Spleen (tissue), 11 donors: ENCODE results near the gene DNHD1. TPM values are rescaled to one million over a fixed set of nuclear protein-coding genes. Genes with fewer than 3 reads are reported as not detected.

ENCODE experiments used
- DNase-seq: peaks from one replicate; pipeline ENCODE4 v3.0.0-alpha.2; 2020
- H3K27ac ChIP-seq, 8 donors: fragments of 200-600 bp; sonication (generic) in 7 of 8; 1 replicate in 4 of 8; 2 replicates in 4 of 8; pipeline versions ENCODE4 v1.5.0 to v1.8.0; 2016 to 2021; ENCODE audit warnings: inconsistent platforms in 4 of 8, mild to moderate bottlenecking in 4 of 8, moderate library complexity in 1 of 8
- H3K27me3 ChIP-seq, 7 donors: fragments of 200-600 bp; sonication (generic) in 6 of 7; replicated peaks in 1 of 7; 1 replicate in 4 of 7; 2 replicates in 3 of 7; pipeline versions ENCODE4 v1.5.0 to v1.8.0; 2016 to 2021; ENCODE audit warnings: inconsistent platforms in 3 of 7, mild to moderate bottlenecking in 1 of 7
- H3K36me3 ChIP-seq, 6 donors: fragments of 200-600 bp; sonication (generic) in 5 of 6; 1 replicate in 4 of 6; 2 replicates in 2 of 6; pipeline versions ENCODE4 v1.5.0 to v1.8.0; 2016 to 2021; ENCODE audit warnings: inconsistent platforms in 2 of 6
- H3K4me1 ChIP-seq, 6 donors: fragments of 200-600 bp; sonication (generic) in 5 of 6; 1 replicate in 3 of 6; 2 replicates in 3 of 6; pipeline versions ENCODE4 v1.5.0 to v1.8.0; 2016 to 2021; ENCODE audit warnings: inconsistent platforms in 3 of 6
- H3K4me3 ChIP-seq, 8 donors: fragments of 200-600 bp; sonication (generic) in 7 of 8; 1 replicate in 4 of 8; 2 replicates in 4 of 8; pipeline versions ENCODE4 v1.5.0 to v1.8.0; 2016 to 2021; ENCODE audit warnings: inconsistent platforms in 4 of 8, mild to moderate bottlenecking in 4 of 8, moderate library complexity in 2 of 8
- H3K9me3 ChIP-seq, 8 donors: fragments of 200-600 bp; sonication (generic) in 7 of 8; 1 replicate in 4 of 8; 2 replicates in 4 of 8; pipeline versions ENCODE4 v1.5.0 to v1.8.0; 2016 to 2021; ENCODE audit warnings: inconsistent platforms in 4 of 8
- CTCF ChIP-seq, 11 experiments: fragments of 200-600 bp in 7 of 11; fragments of 450-650 bp in 4 of 11; sonication (generic) in 4 of 11; IDR thresholded peaks in 8 of 11; conservative IDR thresholded peaks in 3 of 11; 1 replicate in 7 of 11; 2 replicates in 4 of 11; pipeline versions ENCODE4 v1.4.0 to v1.8.0; 2016 to 2021; ENCODE audit warnings: antibody characterized with exemption in 11 of 11, inconsistent platforms in 4 of 11, mild to moderate bottlenecking in 1 of 11
- POLR2A ChIP-seq, 3 donors: fragments of 450-650 bp; IDR thresholded peaks; one replicate each; pipeline ENCODE4 v1.5.1; 2017; ENCODE audit warnings: antibody characterized with exemption in 3 of 3, mild to moderate bottlenecking in 1 of 3
- POLR2AphosphoS5 ChIP-seq, 3 donors: sonication (generic); formaldehyde crosslinking; IDR thresholded peaks; one replicate each; pipeline ENCODE4 v1.5.1; 2017; ENCODE audit warnings: antibody characterized with exemption in 3 of 3
- WGBS, 5 donors: extraction: QIAGEN DNeasy Blood & Tissue Kit in 3 of 5; methylation state at CpG; one replicate each; pipeline versions ENCODE4 v1.1.5 to v1.1.7; 2013 to 2018; 5-methylcytosine and 5-hydroxymethylcytosine counted together
- intact Hi-C: fragments of 100-400 bp; cut with DNase I; formaldehyde crosslinking; loops from one replicate; pipeline ENCODE4 v1.15.0; 2023; ENCODE audit warnings: low total_unique reads
- polyA plus RNA-seq, 3 donors: library from polyadenylated mRNA; stranded (reverse); fragments of 200-250 nt; gene quantifications; one replicate each; pipeline ENCODE4 v1.2.1, GENCODE V29; 2013
- total RNA-seq, 7 donors: library from RNA; depleted of rRNA in 3 of 7; stranded (reverse); fragments of >200 nt in 3 of 7; fragmentation: NEBNext Ultra II Directional in 4 of 7; extraction: Animal tissue kit (Norgen Biotek cat#: 25700) in 4 of 7; gene quantifications; one replicate each; pipeline versions ENCODE4 v1.1.0 to v1.2.1, GENCODE V29; 2016 to 2021
- donor health status: healthy with polysubstance abuse.
- donor health status: DM: no; HTN: no; CAD: no; lungs with moderate emphysema.
- donor health status: DM: no; HTN: no; CAD: no.
- donor health status: Bipolar disorder and iron deficiency.
- donor health status: healthy.
- donor health status: DM: no; HTN: no; CAD: no.
- donor health status: DM: yes; HTN: yes; CAD: no.

Gene DNHD1
- total and polyA plus RNA-seq, 10 donors = 6.0 to 40.7 (median 25.8) TPM

- H3K27me3 ChIP-seq = no peaks in the 10 kb centered on the region
- no peak for DNase-seq
- H3K36me3 ChIP-seq = peaks cover 0 to 35% (median 25%) of the 10 kb centered on the region in 6 donors
- intact Hi-C loops = no loop called here
- TF ChIP-seq CTCF (IDR thresholded peaks at IDR 0.05 in 8 of 11, conservative IDR thresholded peaks at IDR 0.05 in 3 of 11) (no peak), POLR2A (IDR thresholded peaks at IDR 0.05) (no peak), POLR2AphosphoS5 (IDR thresholded peaks at IDR 0.05) (no peak)
- peaks cover 8 to 45% (median 33%) of the 10 kb centered on the region in 6 donors for H3K4me1 ChIP-seq
- H3K4me3 ChIP-seq = peak overlapping the region in 1 of 8 donors; percentile 90
- H3K9me3 ChIP-seq = no peaks in the 10 kb centered on the region
- WGBS, 5 donors = 59 to 84% (median 77%) methylated on average over 3 of the region's 3 CpGs
- peak overlapping the region; percentile 1 to 93 (median 89) for H3K27ac ChIP-seq
These were observed 22.1 kb upstream of the DNHD1 start for GRCh38 chr11:6474806-6475500.

- WGBS, 5 donors = 89 to 92% (median 91%) methylated on average over 5 of the region's 5 CpGs
- no peaks in the 10 kb centered on the region for H3K9me3 ChIP-seq
- H3K4me1 ChIP-seq = peaks cover 15 to 53% (median 41%) of the 10 kb centered on the region in 6 donors
- H3K27me3 ChIP-seq = no peaks in the 10 kb centered on the region
- TF ChIP-seq POLR2AphosphoS5 (IDR thresholded peaks at IDR 0.05) (peak in 1 of 3 donors; percentile 12), CTCF (IDR thresholded peaks at IDR 0.05 in 8 of 11, conservative IDR thresholded peaks at IDR 0.05 in 3 of 11) (no peak)
- intact Hi-C loops = no loop called here
- peak overlapping the region in 1 of 8 donors; percentile 16 for H3K27ac ChIP-seq
- peaks cover 0 to 35% (median 25%) of the 10 kb centered on the region in 6 donors for H3K36me3 ChIP-seq
- no peak overlapping the region for H3K4me3 ChIP-seq
- DNase-seq = no peak
These were observed 21.1 kb upstream of the DNHD1 start for GRCh38 chr11:6475936-6476335.

GRCh38 chr11:6476571-6476970 lies 20.5 kb upstream of the DNHD1 start:
- Histone ChIP-seq H3K27me3 (no peaks in the 10 kb centered on the region), H3K9me3 (no peaks in the 10 kb centered on the region), H3K4me3 (no peak overlapping the region), H3K36me3 (peaks cover 0 to 35% (median 25%) of the 10 kb centered on the region in 6 donors), H3K27ac (no peak overlapping the region), H3K4me1 (peaks cover 15 to 55% (median 42%) of the 10 kb centered on the region in 6 donors)
- TF ChIP-seq POLR2AphosphoS5 (IDR thresholded peaks at IDR 0.05) (no peak), CTCF (IDR thresholded peaks at IDR 0.05 in 8 of 11, conservative IDR thresholded peaks at IDR 0.05 in 3 of 11) (no peak), POLR2A (IDR thresholded peaks at IDR 0.05) (no peak)
- no peak for DNase-seq
- intact Hi-C loops = no loop called here
- WGBS, 5 donors = 92 to 100% (median 97%) methylated on average over 4 of the region's 4 CpGs

- Histone ChIP-seq H3K4me1 (peaks cover 25 to 64% (median 42%) of the 10 kb centered on the region in 6 donors), H3K4me3 (peak overlapping the region; percentile 58 to 87 (median 76)), H3K27me3 (no peaks in the 10 kb centered on the region), H3K27ac (peak overlapping the region; percentile 89 to 95 (median 94)), H3K9me3 (no peaks in the 10 kb centered on the region), H3K36me3 (peaks cover 0 to 70% (median 51%) of the 10 kb centered on the region in 6 donors)
- intact Hi-C loops = no loop called here
- TF ChIP-seq POLR2AphosphoS5 (IDR thresholded peaks at IDR 0.05) (no peak), POLR2A (IDR thresholded peaks at IDR 0.05) (no peak), CTCF (IDR thresholded peaks at IDR 0.05 in 8 of 11, conservative IDR thresholded peaks at IDR 0.05 in 3 of 11) (no peak)
- 73 to 83% (median 78%) methylated on average over 9 of the region's 9 CpGs for WGBS, 5 donors
- DNase-seq = no peak
These were observed 16.7 kb upstream of the DNHD1 start for GRCh38 chr11:6480299-6480914.
